Left cardiac atrium (tissue), 4 donors: ENCODE measurements around the gene SCGB1C2. TPM values are rescaled to one million over a fixed set of nuclear protein-coding genes. Genes with fewer than 3 reads are reported as not detected.

Experiments
- ATAC-seq, 2 donors: fragments of 200-7000 bp; cut with Tn5 transposase; one replicate each; pipeline ENCODE4 v1.9.1; 2020; ENCODE audit warnings: mild to moderate bottlenecking in 2 of 2, moderate library complexity in 2 of 2
- DNase-seq: peaks from one replicate; pipeline ENCODE4 v3.0.0-alpha.2; 2020
- intact Hi-C, 2 donors: fragments of 100-400 bp; cut with DNase I; formaldehyde crosslinking; loops; one replicate each; pipeline versions ENCODE4 v1.14.1 to v1.15.1; 2022 to 2023
- total RNA-seq, 2 donors: library from RNA; stranded (reverse); fragmentation: NEBNext Ultra II Directional; extraction: Animal tissue kit (Norgen Biotek cat#: 25700); gene quantifications; one replicate each; pipeline ENCODE4 v1.2.1, GENCODE V29; 2021
- donor health status: DM: no; HTN: yes; CAD: no.
- donor health status: DM: no; HTN: yes; CAD: no; lungs with severe emphysema.
- donor health status: DM: yes; HTN: yes; CAD: no.
- donor health status: Dilated cardiomyopathy.

The SCGB1C2 gene
- total RNA-seq, 2 donors from 2014 or later: not detected

GRCh38 chr17:185445-186138 is 48.2 kb downstream of the SCGB1C2 start:
- ATAC-seq (no peak), DNase-seq (no peak)
- intact Hi-C loops: no loop called here

GRCh38 chr17:187130-187529 is 49.8 kb downstream of the SCGB1C2 start:
- no peak for DNase-seq
- intact Hi-C loops: no loop called here
- ATAC-seq: no peak

Other genes starting within 250 kb of the SCGB1C2 start
- 10 to 100 TPM in 1 of 2 donors, 1 to 10 TPM in 1; 6.8 to 16.4 TPM for gene DOC2B, start 44.1 kb downstream of the SCGB1C2 start, total RNA-seq
- gene RPH3AL, start 215.2 kb downstream of the SCGB1C2 start, total RNA-seq: 10 to 100 TPM in 1 of 2 donors, 1 to 10 TPM in 1; 5.9 to 10.9 TPM